Esophagus muscularis mucosa (tissue), 4 donors: ENCODE data around the gene PGF. TPM values are rescaled to one million over a fixed set of nuclear protein-coding genes. Genes with fewer than 3 reads are reported as not detected.
A peak's percentile ranks its signal among the peaks of the same experiment; 100 is the strongest.

Experiments used
- DNase-seq: peaks from one replicate; pipeline ENCODE4 v3.0.0-alpha.2; 2017; ENCODE audit errors: extremely low spot score
- H3K27ac ChIP-seq, 4 donors: fragments of 200-600 bp; sonication (generic); replicated peaks in 1 of 4; 1 replicate in 3 of 4; 2 replicates in 1 of 4; pipeline ENCODE4 v1.5.1; 2016 to 2019; ENCODE audit warnings: mild to moderate bottlenecking in 1 of 4
- H3K27me3 ChIP-seq, 4 donors: fragments of 200-600 bp; sonication (generic); one replicate each; pipeline versions ENCODE4 v1.5.1 to v1.6.0; 2016 to 2019
- H3K36me3 ChIP-seq, 4 donors: fragments of 200-600 bp; sonication (generic); one replicate each; pipeline ENCODE4 v1.5.1; 2016 to 2019
- H3K4me1 ChIP-seq, 4 donors: fragments of 200-600 bp; sonication (generic); one replicate each; pipeline ENCODE4 v1.5.1; 2016 to 2019
- H3K4me3 ChIP-seq, 4 donors: fragments of 200-600 bp; sonication (generic); 1 replicate in 2 of 4; 2 replicates in 2 of 4; pipeline ENCODE4 v1.5.1; 2016 to 2019; ENCODE audit warnings: mild to moderate bottlenecking in 4 of 4, moderate library complexity in 1 of 4
- H3K9me3 ChIP-seq, 4 donors: fragments of 200-600 bp; sonication (generic); 1 replicate in 3 of 4; 2 replicates in 1 of 4; pipeline ENCODE4 v1.5.1; 2016 to 2019
- EP300 ChIP-seq: sonication (generic); formaldehyde crosslinking; IDR thresholded peaks from one replicate; pipeline ENCODE4 v1.6.1; 2017; ENCODE audit warnings: antibody characterized with exemption
- POLR2A ChIP-seq: fragments of 450-650 bp; IDR thresholded peaks from one replicate; pipeline ENCODE4 v1.6.1; 2017; ENCODE audit warnings: antibody characterized with exemption, moderate library complexity, mild to moderate bottlenecking, low read depth
- POLR2AphosphoS5 ChIP-seq, 2 donors: sonication (generic); formaldehyde crosslinking; IDR thresholded peaks; one replicate each; pipeline ENCODE4 v1.6.1; 2017; ENCODE audit warnings: antibody characterized with exemption in 2 of 2
- WGBS: methylation state at CpG from one replicate; pipeline ENCODE4 v1.1.5; 2018; 5-methylcytosine and 5-hydroxymethylcytosine counted together
- intact Hi-C: fragments of 100-400 bp; cut with DNase I; formaldehyde crosslinking; loops from one replicate; pipeline ENCODE4 v1.15.1; 2023
- total RNA-seq, 4 donors: library from RNA; depleted of rRNA; stranded (reverse); fragments of >200 nt; gene quantifications; one replicate each; pipeline versions ENCODE4 v1.1.0 to v1.2.1, GENCODE V29; 2016
- TF ChIP-seq, protein P1 (sequence below), 3 experiments: fragments of 200-600 bp in 2 of 3; fragments of 450-650 bp in 1 of 3; sonication (generic) in 2 of 3; IDR thresholded peaks; one replicate each; pipeline ENCODE4 v1.5.1; 2017 to 2019; ENCODE audit warnings: antibody characterized with exemption in 3 of 3, mild to moderate bottlenecking in 2 of 3, moderate library complexity in 1 of 3

The PGF gene
- total RNA-seq, 4 donors from 2014 or later = 16.7 to 69.6 (median 18.4) TPM

DNA sequence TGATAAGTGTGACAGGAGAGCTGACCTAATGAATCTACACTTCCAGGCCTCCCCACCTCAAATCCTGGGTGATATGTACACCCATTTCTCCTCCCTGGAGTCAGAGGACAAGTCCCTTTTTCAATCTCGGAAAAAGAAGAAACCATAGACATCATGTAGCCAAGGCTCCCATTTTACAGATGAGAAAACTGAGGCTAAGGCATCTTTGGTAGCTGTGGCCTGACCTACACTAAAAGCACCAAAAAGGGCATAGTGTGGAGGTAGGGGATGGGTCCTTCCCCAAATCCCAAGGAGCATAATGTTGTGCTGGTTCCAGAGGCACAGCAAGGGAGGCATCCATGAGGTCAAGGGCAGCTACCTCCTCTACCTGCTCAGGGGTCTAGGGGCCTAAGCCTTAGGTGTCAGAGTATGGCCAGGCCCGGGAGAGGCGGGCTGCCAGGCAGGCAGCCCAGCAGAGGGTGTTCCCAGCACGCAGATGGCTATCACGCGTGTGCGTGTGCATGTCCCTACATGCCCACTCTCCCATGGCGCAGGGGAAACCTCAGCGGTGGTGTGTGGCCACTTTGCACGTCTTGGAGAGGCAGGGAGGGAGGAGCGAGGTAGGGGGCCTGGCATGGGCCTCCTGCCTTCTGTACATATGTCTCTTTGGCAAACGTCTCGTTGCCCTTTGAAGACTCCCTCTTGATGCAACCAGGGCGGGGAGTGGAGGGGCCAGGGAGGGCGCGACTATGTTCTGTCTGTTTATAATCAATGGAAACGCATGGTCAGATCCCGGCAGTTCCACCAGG is 2.5 kb downstream of the PGF start:
- Histone ChIP-seq H3K4me3 (peak overlapping the region; percentile 62 to 73 (median 66)), H3K36me3 (peaks cover 0 to 20% (median 0%) of the 10 kb centered on the region in 4 donors), H3K27me3 (peaks cover 0 to 58% (median 0%) of the 10 kb centered on the region in 4 donors), H3K4me1 (peaks cover 28 to 55% (median 38%) of the 10 kb centered on the region in 4 donors), H3K27ac (no peak overlapping the region), H3K9me3 (no peaks in the 10 kb centered on the region)
- 91% methylated on average over 12 of the region's 18 CpGs for WGBS
- intact Hi-C loops = no loop called here
- TF ChIP-seq, protein P1, sequence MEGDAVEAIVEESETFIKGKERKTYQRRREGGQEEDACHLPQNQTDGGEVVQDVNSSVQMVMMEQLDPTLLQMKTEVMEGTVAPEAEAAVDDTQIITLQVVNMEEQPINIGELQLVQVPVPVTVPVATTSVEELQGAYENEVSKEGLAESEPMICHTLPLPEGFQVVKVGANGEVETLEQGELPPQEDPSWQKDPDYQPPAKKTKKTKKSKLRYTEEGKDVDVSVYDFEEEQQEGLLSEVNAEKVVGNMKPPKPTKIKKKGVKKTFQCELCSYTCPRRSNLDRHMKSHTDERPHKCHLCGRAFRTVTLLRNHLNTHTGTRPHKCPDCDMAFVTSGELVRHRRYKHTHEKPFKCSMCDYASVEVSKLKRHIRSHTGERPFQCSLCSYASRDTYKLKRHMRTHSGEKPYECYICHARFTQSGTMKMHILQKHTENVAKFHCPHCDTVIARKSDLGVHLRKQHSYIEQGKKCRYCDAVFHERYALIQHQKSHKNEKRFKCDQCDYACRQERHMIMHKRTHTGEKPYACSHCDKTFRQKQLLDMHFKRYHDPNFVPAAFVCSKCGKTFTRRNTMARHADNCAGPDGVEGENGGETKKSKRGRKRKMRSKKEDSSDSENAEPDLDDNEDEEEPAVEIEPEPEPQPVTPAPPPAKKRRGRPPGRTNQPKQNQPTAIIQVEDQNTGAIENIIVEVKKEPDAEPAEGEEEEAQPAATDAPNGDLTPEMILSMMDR (IDR thresholded peaks at IDR 0.05) = no peak
- TF ChIP-seq POLR2A (no peak), EP300 (no peak), POLR2AphosphoS5 (IDR thresholded peaks at IDR 0.05) (no peak)
- no peak for DNase-seq

DNA sequence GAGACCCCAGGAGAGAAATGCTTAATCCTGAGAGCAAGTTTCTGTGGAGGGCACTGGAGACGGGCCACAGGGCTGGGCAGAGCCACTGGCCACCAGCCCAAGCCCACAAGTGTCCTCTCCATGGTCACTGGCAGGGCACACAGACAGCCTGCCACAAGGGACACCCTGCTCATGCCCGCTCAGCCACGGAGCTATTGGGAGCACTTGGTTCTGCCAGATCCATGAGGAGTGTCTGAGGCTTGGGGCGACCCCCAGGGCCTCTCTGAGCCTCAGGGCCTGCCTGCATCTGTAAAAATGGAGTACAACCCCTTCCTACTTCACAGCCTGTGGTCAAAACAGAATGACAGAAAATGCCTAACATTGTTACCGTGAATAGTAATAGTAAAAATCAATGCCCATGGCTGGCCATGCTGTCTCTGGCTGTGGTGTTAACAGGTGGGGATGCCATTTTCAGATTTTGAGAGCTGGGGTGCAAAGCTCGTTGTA is 3.2 kb downstream of the PGF start:
- no peak overlapping the region for H3K27ac ChIP-seq
- H3K4me3 ChIP-seq = peak overlapping the region in 1 of 4 donors; percentile 65

DNA sequence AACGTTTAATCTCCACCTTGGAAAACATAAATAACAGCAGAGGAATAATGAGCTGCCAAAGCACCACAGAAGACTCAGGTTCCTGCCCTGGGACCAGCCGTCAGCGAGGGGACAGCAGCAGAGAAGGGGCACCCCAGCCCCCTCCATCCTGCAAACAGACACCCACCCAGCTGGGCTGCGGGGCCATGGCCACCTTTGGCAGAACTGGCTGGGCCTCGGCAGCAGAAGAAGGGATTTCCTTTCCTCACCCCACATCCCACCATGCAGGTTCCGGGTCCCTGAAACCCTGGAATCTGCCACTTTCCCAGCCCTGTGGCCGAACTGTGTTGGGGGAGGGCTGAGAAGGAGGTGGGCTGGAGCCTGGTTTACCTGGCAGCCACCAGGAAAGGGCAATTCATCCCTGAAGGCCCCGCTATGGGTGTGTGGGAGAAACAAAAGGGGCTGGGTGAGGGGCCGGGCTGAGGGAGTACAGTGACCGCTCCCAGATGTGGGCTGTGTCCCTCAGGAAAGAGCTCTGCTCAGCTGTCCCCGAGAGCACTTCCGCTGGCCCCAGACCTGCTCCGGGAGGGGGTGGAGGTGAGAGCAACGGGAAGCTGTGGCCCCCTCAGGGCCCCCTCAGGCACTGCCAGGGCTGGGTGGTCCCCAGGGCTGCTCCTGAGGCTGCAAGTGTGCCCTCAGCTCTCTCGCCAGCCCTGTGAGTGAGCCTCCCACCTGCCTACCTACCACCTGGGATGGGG is 3.8 kb downstream of the PGF start:
- peak overlapping the region in 2 of 4 donors; percentile 7 to 65 for H3K4me3 ChIP-seq
- intact Hi-C loops = no loop called here
- WGBS = 80% methylated on average over 2 of the region's 15 CpGs
- peaks cover 0 to 58% (median 0%) of the 10 kb centered on the region in 4 donors for H3K27me3 ChIP-seq
- H3K9me3 ChIP-seq = no peaks in the 10 kb centered on the region
- no peak for DNase-seq
- TF ChIP-seq POLR2AphosphoS5 (IDR thresholded peaks at IDR 0.05) (no peak), EP300 (no peak), POLR2A (no peak)
- TF ChIP-seq, protein P1 (IDR thresholded peaks at IDR 0.05) = no peak
- H3K36me3 ChIP-seq = peaks cover 0 to 26% (median 0%) of the 10 kb centered on the region in 4 donors
- H3K4me1 ChIP-seq = peaks cover 39 to 60% (median 45%) of the 10 kb centered on the region in 4 donors
- H3K27ac ChIP-seq = no peak overlapping the region

More for the DNA sequence above, 3.2 kb downstream of the PGF start:
- peaks cover 0 to 58% (median 0%) of the 10 kb centered on the region in 4 donors for H3K27me3 ChIP-seq
- TF ChIP-seq POLR2A = no peak
- no peak for TF ChIP-seq POLR2AphosphoS5 (IDR thresholded peaks at IDR 0.05)
- TF ChIP-seq, protein P1 (IDR thresholded peaks at IDR 0.05) = no peak
- no peak for TF ChIP-seq EP300
- intact Hi-C loops = no loop called here
- peaks cover 0 to 26% (median 0%) of the 10 kb centered on the region in 4 donors for H3K36me3 ChIP-seq
- peaks cover 33 to 55% (median 39%) of the 10 kb centered on the region in 4 donors for H3K4me1 ChIP-seq
- WGBS = 100% methylated on average over 3 of the region's 6 CpGs
- no peaks in the 10 kb centered on the region for H3K9me3 ChIP-seq
- no peak for DNase-seq

DNA sequence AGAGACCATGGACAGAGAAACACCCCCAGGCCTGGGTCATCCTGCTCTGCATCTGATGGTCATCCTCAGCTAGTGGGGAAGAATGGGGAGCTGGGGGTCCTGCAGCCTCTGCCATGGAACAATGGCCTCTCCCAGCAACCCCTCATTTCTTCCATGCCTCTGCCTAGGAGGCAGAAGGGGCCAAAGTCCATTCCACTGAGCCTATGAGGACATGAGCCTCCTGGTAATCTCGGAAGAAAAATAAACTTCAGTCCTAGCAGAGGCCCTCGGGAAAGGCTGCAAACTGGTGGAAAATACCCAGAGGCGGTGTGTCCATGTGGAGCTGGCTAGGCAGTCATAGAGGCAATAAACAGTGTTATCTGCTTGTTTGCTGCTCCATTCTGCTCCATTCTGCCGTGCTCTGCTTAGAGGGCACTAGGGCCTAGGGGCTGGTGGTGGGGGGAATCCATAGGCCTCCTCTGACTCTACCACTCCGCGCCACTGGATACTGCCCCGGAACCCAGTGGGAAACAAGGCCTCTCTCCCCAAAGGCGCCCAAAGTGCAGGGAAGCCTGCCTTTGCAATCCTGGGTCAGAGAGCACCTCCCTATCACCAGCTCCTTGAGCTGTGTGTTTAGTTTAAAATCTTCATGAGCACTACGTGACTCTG is 4.5 kb downstream of the PGF start:
- no peaks in the 10 kb centered on the region for H3K9me3 ChIP-seq
- WGBS = 78% methylated on average over 8 of the region's 9 CpGs
- H3K4me1 ChIP-seq = peaks cover 43 to 66% (median 51%) of the 10 kb centered on the region in 4 donors
- H3K36me3 ChIP-seq = peaks cover 0 to 26% (median 0%) of the 10 kb centered on the region in 4 donors
- peaks cover 0 to 58% (median 0%) of the 10 kb centered on the region in 4 donors for H3K27me3 ChIP-seq
- no peak for TF ChIP-seq POLR2A
- TF ChIP-seq, protein P1 (IDR thresholded peaks at IDR 0.05) = no peak
- TF ChIP-seq POLR2AphosphoS5 (IDR thresholded peaks at IDR 0.05) = no peak
- no peak for TF ChIP-seq EP300
- H3K27ac ChIP-seq = no peak overlapping the region
- DNase-seq = no peak
- peak overlapping the region in 1 of 4 donors; percentile 65 for H3K4me3 ChIP-seq
- intact Hi-C loops = no loop called here
